Natural killer cell (primary cell): ENCODE measurements around the gene RBMS3. TPM values are rescaled to one million over a fixed set of nuclear protein-coding genes. Genes with fewer than 3 reads are reported as not detected.

Experiments used
- ATAC-seq, 3 donors: fragments of 150-1000 bp in 2 of 3; fragments of 200-7000 bp in 1 of 3; cut with Tn5 transposase; 1 replicate in 1 of 3; 2 replicates in 2 of 3; pipeline ENCODE4 v1.10.0; 2021; ENCODE audit warnings: mild to moderate bottlenecking in 2 of 3, moderate library complexity in 2 of 3
- DNase-seq, 2 donors: peaks; one replicate each; pipeline versions ENCODE4 v3.0.0 to v3.0.0-alpha.2; 2013 to 2021; ENCODE audit warnings: mixed read lengths in 1 of 2
- H3K27ac ChIP-seq: one replicate; pipeline ENCODE4 v1.5.1; 2013; ENCODE audit warnings: mild to moderate bottlenecking, low read length
- H3K27me3 ChIP-seq: one replicate; pipeline ENCODE4 v1.6.1; 2013; ENCODE audit warnings: low read length; ENCODE audit not compliant: control insufficient read depth, insufficient read depth
- H3K36me3 ChIP-seq: one replicate; pipeline ENCODE4 v1.6.1; 2013; ENCODE audit warnings: low read length; ENCODE audit not compliant: control insufficient read depth, insufficient read depth
- H3K4me1 ChIP-seq: one replicate; pipeline ENCODE4 v1.6.1; 2013; ENCODE audit warnings: low read length; ENCODE audit not compliant: control insufficient read depth, insufficient read depth
- H3K4me3 ChIP-seq: one replicate; pipeline ENCODE4 v1.5.1; 2013; ENCODE audit warnings: low read length
- H3K9me3 ChIP-seq: one replicate; pipeline ENCODE4 v1.6.1; 2013; ENCODE audit warnings: low read length; ENCODE audit not compliant: control insufficient read depth, insufficient read depth
- H3K27ac Mint-ChIP-seq, 2 donors: one replicate each; pipeline ENCODE4 v1.8.0; 2022; ENCODE audit warnings: mild to moderate bottlenecking in 2 of 2, mixed read lengths in 2 of 2, moderate library complexity in 1 of 2
- H3K27me3 Mint-ChIP-seq, 2 donors: one replicate each; pipeline ENCODE4 v1.8.0; 2022; ENCODE audit warnings: low read depth in 2 of 2, mixed read lengths in 2 of 2
- H3K36me3 Mint-ChIP-seq: one replicate; pipeline ENCODE4 v1.8.0; 2022; ENCODE audit warnings: mixed read lengths
- H3K4me1 Mint-ChIP-seq, 2 donors: one replicate each; pipeline ENCODE4 v1.8.0; 2022; ENCODE audit warnings: mixed read lengths in 2 of 2
- H3K4me3 Mint-ChIP-seq: one replicate; pipeline ENCODE4 v1.8.0; 2022; ENCODE audit warnings: mild to moderate bottlenecking, moderate library complexity, mixed read lengths
- H3K9me3 Mint-ChIP-seq, 2 donors: one replicate each; pipeline ENCODE4 v1.8.0; 2022; ENCODE audit warnings: mixed read lengths in 2 of 2
- CTCF ChIP-seq: fragments of 200-600 bp; IDR thresholded peaks from one replicate; pipeline ENCODE4 v1.8.0; 2022; ENCODE audit warnings: antibody characterized with exemption
- WGBS: methylation state at CpG from one replicate; pipeline ENCODE4 v1.1.7; 2013; ENCODE audit warnings: missing lambda C conversion rate; ENCODE audit not compliant: insufficient coverage; 5-methylcytosine and 5-hydroxymethylcytosine counted together
- intact Hi-C: fragments of 100-400 bp; cut with micrococcal nuclease; formaldehyde crosslinking; loops from one replicate; pipeline ENCODE4 v1.14.2; 2022
- total RNA-seq, 4 donors: library from RNA; stranded (reverse); fragments of 120-200 nt in 1 of 4; gene quantifications; one replicate each; pipeline versions ENCODE4 v1.2.3 to v1.2.4, GENCODE V29; 2013 to 2022

The RBMS3 gene
- total RNA-seq, 3 donors from 2014 or later (not counting 1 experiment from before 2014, with no cell fraction given) = 0.16 TPM; not detected in 2

- Mint-ChIP-seq H3K36me3 (no peaks in the 10 kb centered on the region), H3K27ac (no peak overlapping the region), H3K4me3 (no peak overlapping the region), H3K4me1 (no peaks in the 10 kb centered on the region), H3K9me3 (no peaks in the 10 kb centered on the region), H3K27me3 (no peaks in the 10 kb centered on the region)
- H3K4me1 ChIP-seq = no peaks in the 10 kb centered on the region
- intact Hi-C loops = no loop called here
- H3K9me3 ChIP-seq = no peaks in the 10 kb centered on the region
- H3K27ac ChIP-seq = no peak overlapping the region
- TF ChIP-seq CTCF = no peak
- ATAC-seq = no peak
- no peaks in the 10 kb centered on the region for H3K27me3 ChIP-seq
- no peak for DNase-seq
- no peaks in the 10 kb centered on the region for H3K36me3 ChIP-seq
- no peak overlapping the region for H3K4me3 ChIP-seq
- 86% methylated on average over 1 of the region's 1 CpG for WGBS
These were observed 722.9 kb downstream of the RBMS3 start for GRCh38 chr3:30003741-30004140.

GRCh38 chr3:30004481-30004880 is 723.6 kb downstream of the RBMS3 start:
- no peak for TF ChIP-seq CTCF
- Histone ChIP-seq H3K27me3 (no peaks in the 10 kb centered on the region), H3K9me3 (no peaks in the 10 kb centered on the region), H3K27ac (no peak overlapping the region), H3K4me3 (no peak overlapping the region), H3K36me3 (no peaks in the 10 kb centered on the region), H3K4me1 (no peaks in the 10 kb centered on the region)
- WGBS = 91% methylated on average over 3 of the region's 3 CpGs
- ATAC-seq = no peak
- Mint-ChIP-seq H3K4me3 (no peak overlapping the region), H3K36me3 (no peaks in the 10 kb centered on the region), H3K27ac (no peak overlapping the region), H3K9me3 (no peaks in the 10 kb centered on the region), H3K4me1 (no peaks in the 10 kb centered on the region), H3K27me3 (no peaks in the 10 kb centered on the region)
- intact Hi-C loops = no loop called here
- DNase-seq = no peak

GRCh38 chr3:30006111-30006510 is 725.2 kb downstream of the RBMS3 start:
- no peak for TF ChIP-seq CTCF
- Mint-ChIP-seq H3K36me3 (no peaks in the 10 kb centered on the region), H3K27ac (no peak overlapping the region), H3K4me1 (no peaks in the 10 kb centered on the region), H3K4me3 (no peak overlapping the region), H3K27me3 (no peaks in the 10 kb centered on the region), H3K9me3 (no peaks in the 10 kb centered on the region)
- Histone ChIP-seq H3K27ac (no peak overlapping the region), H3K9me3 (no peaks in the 10 kb centered on the region), H3K27me3 (no peaks in the 10 kb centered on the region), H3K36me3 (no peaks in the 10 kb centered on the region), H3K4me1 (no peaks in the 10 kb centered on the region), H3K4me3 (no peak overlapping the region)
- 100% methylated on average over 1 of the region's 1 CpG for WGBS
- DNase-seq = no peak
- intact Hi-C loops = no loop called here
- ATAC-seq = no peak

GRCh38 chr3:30007668-30008067 is 726.8 kb downstream of the RBMS3 start:
- 56% methylated on average over 1 of the region's 1 CpG for WGBS
- intact Hi-C loops = no loop called here
- Mint-ChIP-seq H3K27ac (no peak overlapping the region), H3K36me3 (no peaks in the 10 kb centered on the region), H3K9me3 (no peaks in the 10 kb centered on the region), H3K4me1 (no peaks in the 10 kb centered on the region), H3K4me3 (no peak overlapping the region), H3K27me3 (no peaks in the 10 kb centered on the region)
- H3K4me1 ChIP-seq = no peaks in the 10 kb centered on the region
- H3K9me3 ChIP-seq = no peaks in the 10 kb centered on the region
- DNase-seq = no peak
- no peak overlapping the region for H3K27ac ChIP-seq
- TF ChIP-seq CTCF = no peak
- no peak overlapping the region for H3K4me3 ChIP-seq
- ATAC-seq = no peak
- H3K27me3 ChIP-seq = no peaks in the 10 kb centered on the region
- H3K36me3 ChIP-seq = no peaks in the 10 kb centered on the region
